Gastroesophageal sphincter (tissue), 4 donors: ENCODE measurements around the gene LRIG1. TPM values are rescaled to one million over a fixed set of nuclear protein-coding genes. Genes with fewer than 3 reads are reported as not detected.

ENCODE experiments used
- ATAC-seq: fragments of 150-250 bp; one replicate; pipeline ENCODE4 v1.9.1; 2016; ENCODE audit warnings: mild to moderate bottlenecking, moderate library complexity
- H3K27ac ChIP-seq, 4 donors: fragments of 200-600 bp; sonication (generic) in 3 of 4; 1 replicate in 3 of 4; 2 replicates in 1 of 4; pipeline ENCODE4 v1.5.1; 2016 to 2019
- H3K27me3 ChIP-seq: fragments of 200-600 bp; sonication (generic); one replicate; pipeline ENCODE4 v1.5.1; 2019
- H3K36me3 ChIP-seq, 2 donors: fragments of 200-600 bp; sonication (generic); one replicate each; pipeline ENCODE4 v1.5.1; 2019; ENCODE audit warnings: control low read depth in 1 of 2
- H3K4me1 ChIP-seq, 3 donors: fragments of 200-600 bp; sonication (generic); 1 replicate in 2 of 3; 2 replicates in 1 of 3; pipeline ENCODE4 v1.5.1; 2016 to 2019; ENCODE audit warnings: control low read depth in 2 of 3
- H3K4me3 ChIP-seq, 2 donors: fragments of 200-600 bp; sonication (generic); one replicate each; pipeline ENCODE4 v1.5.1; 2019; ENCODE audit warnings: mild to moderate bottlenecking in 1 of 2, moderate library complexity in 1 of 2
- H3K9me3 ChIP-seq, 3 donors: fragments of 200-600 bp; sonication (generic); one replicate each; pipeline ENCODE4 v1.5.1; 2017 to 2019; ENCODE audit warnings: control low read depth in 2 of 3
- EP300 ChIP-seq: sonication (generic); formaldehyde crosslinking; IDR thresholded peaks from one replicate; pipeline ENCODE4 v1.6.1; 2017; ENCODE audit warnings: antibody characterized with exemption, mild to moderate bottlenecking
- POLR2A ChIP-seq, 2 donors: fragments of 450-650 bp; IDR thresholded peaks; one replicate each; pipeline ENCODE4 v1.6.1; 2017; ENCODE audit warnings: antibody characterized with exemption in 2 of 2, mild to moderate bottlenecking in 2 of 2, moderate library complexity in 1 of 2
- POLR2AphosphoS5 ChIP-seq: sonication (generic); formaldehyde crosslinking; IDR thresholded peaks from one replicate; pipeline ENCODE4 v1.6.1; 2017; ENCODE audit warnings: antibody characterized with exemption
- WGBS, 2 donors: methylation state at CpG; one replicate each; pipeline ENCODE4 v1.1.5; 2018; ENCODE audit warnings: low coverage in 1 of 2; 5-methylcytosine and 5-hydroxymethylcytosine counted together
- total RNA-seq, 4 donors: library from RNA; depleted of rRNA; stranded (reverse); fragments of >200 nt; gene quantifications; one replicate each; pipeline ENCODE4 v1.1.0, GENCODE V29; 2016
- TF ChIP-seq, protein P1 (sequence below), 4 experiments: fragments of 200-600 bp in 2 of 4; fragments of 450-650 bp in 2 of 4; sonication (generic) in 1 of 4; IDR thresholded peaks; one replicate each; pipeline ENCODE4 v1.5.1; 2017 to 2019; ENCODE audit warnings: antibody characterized with exemption in 4 of 4, mild to moderate bottlenecking in 2 of 4, moderate library complexity in 2 of 4

The LRIG1 gene
- total RNA-seq, 4 donors from 2014 or later, result 104 to 217 (median 157) TPM

DNA sequence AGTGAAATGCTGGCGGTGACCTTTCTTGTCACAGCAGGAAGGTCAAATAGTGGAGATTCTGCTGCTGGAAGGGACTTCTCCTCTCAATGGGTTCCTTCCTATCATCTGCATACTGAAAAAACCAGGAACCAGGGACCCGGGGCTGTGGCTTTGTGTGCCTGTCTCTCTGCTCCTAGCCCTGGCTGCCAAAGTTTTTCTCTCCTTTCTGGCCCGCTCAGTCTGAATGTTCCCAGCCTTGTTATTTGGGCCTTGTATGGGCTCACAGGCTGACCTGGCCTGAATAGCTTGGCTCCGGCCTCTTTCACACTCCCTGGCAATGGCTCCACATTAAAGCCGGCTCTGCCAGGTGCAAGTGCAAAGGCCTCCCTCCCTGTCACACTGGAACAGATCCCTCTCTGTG is 94.7 kb downstream of the LRIG1 start:
- TF ChIP-seq POLR2AphosphoS5, result peak; percentile 53
- no peak for TF ChIP-seq EP300
- H3K4me3 ChIP-seq, result no peak overlapping the region
- no peaks in the 10 kb centered on the region for H3K9me3 ChIP-seq
- H3K4me1 ChIP-seq, result peaks cover 2 to 100% (median 55%) of the 10 kb centered on the region in 3 donors
- no peaks in the 10 kb centered on the region for H3K27me3 ChIP-seq
- peaks cover 0 to 66% of the 10 kb centered on the region in 2 donors for H3K36me3 ChIP-seq
- peak overlapping the region; percentile 62 to 82 (median 79) for H3K27ac ChIP-seq
- 50% methylated on average over 4 of the region's 5 CpGs; no CpG with 5 or more reads in 1 of the 2 donors for WGBS, 2 donors
- ATAC-seq, result peak; percentile 76

DNA sequence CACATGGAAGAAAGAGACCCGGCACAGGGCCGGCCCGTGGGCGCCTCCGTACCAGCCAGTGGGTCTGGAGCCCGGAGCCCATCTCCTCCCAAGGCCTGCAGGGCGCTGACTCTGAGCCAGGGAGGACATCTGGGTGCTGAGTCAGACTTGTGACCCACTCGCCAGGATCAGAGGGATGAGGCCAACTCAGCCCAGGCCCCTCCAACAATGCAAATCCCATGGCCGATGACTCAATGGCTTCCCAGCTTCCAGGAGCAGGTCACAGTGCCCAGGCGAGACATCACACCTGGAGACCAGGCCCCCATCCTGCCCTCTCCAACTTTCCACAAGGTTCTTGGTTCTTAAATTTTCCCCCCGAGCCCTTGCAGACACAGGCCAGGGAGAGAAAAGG is 95.1 kb downstream of the LRIG1 start:
- peaks cover 0 to 69% of the 10 kb centered on the region in 2 donors for H3K36me3 ChIP-seq
- ATAC-seq, result peak; percentile 42
- peak overlapping the region; percentile 62 to 82 (median 79) for H3K27ac ChIP-seq

DNA sequence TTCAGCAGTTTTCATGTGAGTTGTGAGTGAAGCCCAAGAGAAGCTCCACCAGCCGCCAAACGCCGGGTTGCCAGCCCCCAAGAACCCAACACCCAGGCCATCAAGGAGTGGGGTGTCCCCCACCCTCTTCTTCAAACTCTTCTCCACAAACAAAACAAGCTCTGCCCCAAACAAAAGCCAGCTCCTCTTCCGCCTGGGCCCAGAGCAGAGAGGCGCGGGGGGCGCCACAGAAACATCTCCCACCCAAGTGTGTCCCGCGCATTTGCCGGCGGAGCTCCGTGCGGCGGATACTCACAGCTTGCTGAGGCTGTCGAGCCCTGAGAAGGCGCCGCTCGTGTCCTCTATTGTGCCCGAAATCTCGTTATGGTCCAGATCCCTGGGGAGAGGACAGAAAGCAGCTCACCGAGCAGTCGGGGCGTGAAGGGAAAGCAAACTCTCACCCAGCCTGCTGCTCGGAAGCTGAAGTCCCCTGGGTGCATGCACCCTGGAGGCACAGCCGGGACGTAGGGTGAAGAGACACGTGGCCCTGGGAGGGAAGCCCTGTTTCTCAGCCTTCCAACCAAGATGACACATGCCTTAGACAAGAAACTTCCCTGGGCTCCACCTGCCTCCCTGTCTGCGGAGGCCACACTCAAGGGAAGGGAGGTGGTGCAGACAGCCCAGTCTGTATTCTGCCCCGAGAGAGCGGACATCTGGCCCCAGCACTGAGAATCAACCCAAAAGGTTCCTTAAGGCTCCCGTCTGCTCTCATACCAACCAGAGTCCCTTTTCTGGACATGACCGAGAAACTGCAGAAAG is 95.7 kb downstream of the LRIG1 start:
- Histone ChIP-seq H3K27me3 (no peaks in the 10 kb centered on the region), H3K27ac (peak overlapping the region; percentile 62 to 82 (median 79)), H3K36me3 (peaks cover 0 to 72% of the 10 kb centered on the region in 2 donors), H3K4me3 (no peak overlapping the region), H3K9me3 (no peaks in the 10 kb centered on the region), H3K4me1 (peaks cover 2 to 100% (median 55%) of the 10 kb centered on the region in 3 donors)
- TF ChIP-seq EP300, result no peak
- TF ChIP-seq POLR2AphosphoS5, result no peak
- no peak for TF ChIP-seq POLR2A (IDR thresholded peaks at IDR 0.05)
- TF ChIP-seq, protein P1, sequence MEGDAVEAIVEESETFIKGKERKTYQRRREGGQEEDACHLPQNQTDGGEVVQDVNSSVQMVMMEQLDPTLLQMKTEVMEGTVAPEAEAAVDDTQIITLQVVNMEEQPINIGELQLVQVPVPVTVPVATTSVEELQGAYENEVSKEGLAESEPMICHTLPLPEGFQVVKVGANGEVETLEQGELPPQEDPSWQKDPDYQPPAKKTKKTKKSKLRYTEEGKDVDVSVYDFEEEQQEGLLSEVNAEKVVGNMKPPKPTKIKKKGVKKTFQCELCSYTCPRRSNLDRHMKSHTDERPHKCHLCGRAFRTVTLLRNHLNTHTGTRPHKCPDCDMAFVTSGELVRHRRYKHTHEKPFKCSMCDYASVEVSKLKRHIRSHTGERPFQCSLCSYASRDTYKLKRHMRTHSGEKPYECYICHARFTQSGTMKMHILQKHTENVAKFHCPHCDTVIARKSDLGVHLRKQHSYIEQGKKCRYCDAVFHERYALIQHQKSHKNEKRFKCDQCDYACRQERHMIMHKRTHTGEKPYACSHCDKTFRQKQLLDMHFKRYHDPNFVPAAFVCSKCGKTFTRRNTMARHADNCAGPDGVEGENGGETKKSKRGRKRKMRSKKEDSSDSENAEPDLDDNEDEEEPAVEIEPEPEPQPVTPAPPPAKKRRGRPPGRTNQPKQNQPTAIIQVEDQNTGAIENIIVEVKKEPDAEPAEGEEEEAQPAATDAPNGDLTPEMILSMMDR (IDR thresholded peaks at IDR 0.05), result no peak
- whole genome bisulfite sequencing, 2 donors, result 85 to 92% methylated on average over 4 to 6 of the region's 32 CpGs
- ATAC-seq, result no peak

More for the DNA sequence above, 95.1 kb downstream of the LRIG1 start:
- Histone ChIP-seq H3K4me1 (peaks cover 2 to 100% (median 55%) of the 10 kb centered on the region in 3 donors), H3K27me3 (no peaks in the 10 kb centered on the region), H3K9me3 (no peaks in the 10 kb centered on the region), H3K4me3 (no peak overlapping the region)
- 53% methylated on average over 4 of the region's 11 CpGs; no CpG with 5 or more reads in 1 of the 2 donors for WGBS, 2 donors
- TF ChIP-seq, protein P1 (IDR thresholded peaks at IDR 0.05), result no peak
- TF ChIP-seq EP300 (no peak), POLR2AphosphoS5 (peak; percentile 89), POLR2A (IDR thresholded peaks at IDR 0.05) (no peak)

DNA sequence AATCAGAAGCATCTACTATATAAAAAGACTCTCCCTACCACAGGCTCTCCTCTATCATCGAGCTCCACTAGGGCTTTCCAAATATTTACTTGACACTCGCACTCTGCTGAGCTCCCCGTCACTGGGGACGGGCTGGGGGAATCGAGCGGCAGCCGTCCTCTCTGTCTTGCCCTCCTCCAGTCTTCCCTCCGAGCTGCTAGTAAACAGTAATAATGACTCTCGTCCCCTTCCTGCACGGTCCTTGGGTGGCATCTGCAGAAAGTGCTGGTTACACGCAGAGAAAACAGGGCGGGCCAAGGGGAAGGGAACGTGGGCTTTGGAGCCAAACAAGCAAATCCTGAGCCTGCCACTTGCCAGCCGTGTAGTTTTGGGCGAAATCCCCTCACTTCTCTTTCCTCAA is 96.6 kb downstream of the LRIG1 start:
- TF ChIP-seq POLR2AphosphoS5 (peak; percentile 11), POLR2A (IDR thresholded peaks at IDR 0.05) (no peak)
- TF ChIP-seq, protein P1 (IDR thresholded peaks at IDR 0.05), result peak in 1 of 4 experiments; percentile 5
- no peak for ATAC-seq
- Histone ChIP-seq H3K9me3 (no peaks in the 10 kb centered on the region), H3K36me3 (peaks cover 0 to 72% of the 10 kb centered on the region in 2 donors), H3K4me3 (no peak overlapping the region), H3K27me3 (no peaks in the 10 kb centered on the region), H3K27ac (peak overlapping the region; percentile 62 to 82 (median 79)), H3K4me1 (peaks cover 2 to 91% (median 55%) of the 10 kb centered on the region in 3 donors)
- 32 to 47% methylated on average over 2 to 6 of the region's 15 CpGs for WGBS, 2 donors

DNA sequence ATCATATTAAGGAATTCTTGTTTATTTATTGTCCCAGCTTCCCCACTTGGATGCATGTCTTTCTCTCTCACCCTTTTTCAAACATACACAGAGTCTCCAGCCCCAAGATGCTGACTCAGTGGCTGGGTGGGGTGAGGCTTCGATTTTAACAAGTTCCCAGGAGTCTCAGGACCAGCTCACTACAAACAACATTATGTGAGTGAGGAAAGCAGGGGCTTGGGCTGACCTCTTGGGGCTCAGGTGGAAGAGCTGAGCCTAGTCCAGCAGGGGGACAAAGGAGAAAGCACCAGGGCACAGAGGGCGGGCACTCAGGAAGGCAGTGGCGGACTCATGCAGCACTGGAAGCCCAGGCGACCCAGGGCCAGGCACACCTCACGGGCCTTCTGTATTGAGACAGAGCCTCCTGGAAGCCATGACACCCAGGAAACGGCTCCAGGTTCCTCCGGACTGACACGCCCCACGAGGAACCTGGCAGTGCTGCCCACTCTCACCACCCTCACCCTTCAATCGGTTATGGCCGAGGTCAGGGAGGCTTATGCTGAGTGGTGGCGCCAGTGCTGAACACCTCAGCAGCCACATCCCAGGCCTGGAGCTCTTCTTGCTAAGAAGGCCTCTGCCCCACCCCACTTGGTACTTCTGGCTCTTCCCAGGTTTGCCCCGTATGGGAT is 97.4 kb downstream of the LRIG1 start:
- no peak for ATAC-seq
- peak overlapping the region in 3 of 4 donors; percentile 78 to 82 (median 80) for H3K27ac ChIP-seq
- H3K4me3 ChIP-seq, result no peak overlapping the region
- 43% methylated on average over 1 of the region's 13 CpGs for WGBS, 2 donors
- no peaks in the 10 kb centered on the region for H3K9me3 ChIP-seq
- H3K27me3 ChIP-seq, result no peaks in the 10 kb centered on the region
- no peak for TF ChIP-seq EP300
- TF ChIP-seq, protein P1 (IDR thresholded peaks at IDR 0.05), result no peak
- no peak for TF ChIP-seq POLR2A (IDR thresholded peaks at IDR 0.05)
- TF ChIP-seq POLR2AphosphoS5, result no peak
- peaks cover 0 to 77% of the 10 kb centered on the region in 2 donors for H3K36me3 ChIP-seq
- peaks cover 2 to 91% (median 53%) of the 10 kb centered on the region in 3 donors for H3K4me1 ChIP-seq
